NT2/D1 (cell line): ENCODE measurements around the gene FAM20C.

Source experiments
- YY1 ChIP-seq: IDR thresholded peaks from 2 replicates; pipeline ENCODE4 v1.6.1; 2011; ENCODE audit not compliant: insufficient read length, insufficient read depth
- ZNF274 ChIP-seq: IDR thresholded peaks from 2 replicates; pipeline ENCODE4 v1.6.1; 2011; ENCODE audit warnings: mild to moderate bottlenecking, low read depth, low read length

- TF ChIP-seq YY1 (no peak), ZNF274 (no peak)
Observed at GRCh38 chr7:268991-269390, 76.6 kb downstream of the FAM20C start.
